AG04449 (cell line): Measurements from ENCODE around the gene FCER1G.

Experiments used
- CTCF ChIA-PET: fragments of 350-600 bp; formaldehyde crosslinking; extraction: SDS; loops from one replicate; lab custom pipeline; 2021; ENCODE audit warnings: antibody characterized with exemption; lab: Yijun Ruan, JAX
- POLR2A ChIA-PET: fragments of 400-600, 350-600 bp; formaldehyde crosslinking; extraction: SDS; loops from one replicate; lab custom pipeline; 2020; ENCODE audit warnings: antibody characterized with exemption, inconsistent platforms; lab: Yijun Ruan, JAX
- DNase-seq: peaks from one replicate; pipeline ENCODE4 v3.0.0-alpha.2; 2010; ENCODE audit warnings: low read depth, low spot score
- H3K4me3 ChIP-seq: 2 replicates; pipeline ENCODE4 v1.5.1; 2011; ENCODE audit warnings: low read depth, mild to moderate bottlenecking, control low read depth, low read length
- CTCF ChIP-seq: IDR thresholded peaks from one replicate; pipeline ENCODE4 v1.5.1; 2011; ENCODE audit warnings: mild to moderate bottlenecking, moderate library complexity, low read length, control low read depth, inconsistent platforms; ENCODE audit not compliant: insufficient read depth; ENCODE audit errors: missing control alignments

FCER1G gene

GRCh38 chr1:161215076-161215475, at the start of gene FCER1G:
TSS of gene FCER1G (plus strand) at chr1:161215295. CDS start at chr1:161215322, 27 bp downstream.
- DNase-seq, result no peak
- TF ChIP-seq CTCF, result no peak
- H3K4me3 ChIP-seq, result no peak within 1 kb of the TSS
- CTCF ChIA-PET, result interaction anchor here (1.0 to 23.5 kb wide), 3 partner anchors 12 to 167 kb away, joined by 3 to 758 read pairs (median 97); partner anchors contain the start of genes ADAMTS4, NDUFS2 and TOMM40L
- POLR2A ChIA-PET, result interaction anchor here (1.1 kb wide), 1 partner anchor 16 kb away, joined by 3 read pairs; the partner anchor contains the start of gene ADAMTS4

DNA sequence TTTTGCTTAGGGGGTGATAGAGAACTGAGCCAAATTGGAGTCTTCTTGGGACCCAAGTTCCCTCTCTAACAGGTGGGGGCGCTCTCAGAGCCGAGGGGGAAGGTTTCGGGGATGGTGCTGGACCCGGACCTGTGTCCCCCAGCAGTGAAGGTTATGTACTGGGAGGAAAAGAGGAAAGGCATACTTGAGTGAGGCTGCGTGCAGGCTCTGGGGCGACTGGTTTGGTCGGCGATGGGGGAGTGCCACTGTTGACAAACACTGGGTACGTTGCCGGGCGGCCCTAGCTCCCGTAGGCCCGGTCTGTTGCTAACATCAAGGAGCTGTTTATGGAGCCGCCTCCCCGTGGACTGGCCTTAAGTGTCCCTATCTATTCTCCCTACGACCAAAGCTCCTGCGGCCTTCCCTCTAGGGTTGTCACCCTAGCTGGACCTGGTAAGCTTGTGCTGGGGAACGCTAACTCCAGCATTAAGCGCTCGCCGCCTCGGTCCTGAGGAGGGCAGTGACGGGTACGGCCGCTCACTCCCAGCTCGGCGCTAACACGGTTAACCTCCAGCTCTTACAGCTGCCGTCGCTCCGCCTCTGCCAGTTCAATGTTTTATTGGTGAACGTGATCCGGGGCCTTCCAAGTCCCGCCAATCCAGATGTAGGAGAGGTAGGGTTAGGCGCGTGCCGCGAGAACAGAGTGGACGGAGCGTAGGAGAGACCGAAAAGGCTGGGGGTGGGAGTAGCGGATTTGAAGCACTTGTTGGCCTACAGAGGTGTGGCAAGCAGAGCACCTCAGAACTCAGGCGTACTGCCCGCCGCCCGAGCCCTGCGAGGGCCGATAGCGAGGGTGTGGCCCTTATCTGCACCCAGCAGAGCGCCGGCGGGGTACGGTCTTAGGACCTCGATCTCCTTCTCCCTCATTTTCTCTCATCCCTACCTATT, 49.1 kb upstream of the FCER1G start, which contains the start of gene PPOX:
Gene PPOX (plus strand): TSS at position 685 of the 927 bp plus-strand sequence. CDS start 422 bp downstream, outside the sequence.
- peak; percentile 91 for DNase-seq
- peak within 1 kb of the TSS; percentile 93 for H3K4me3 ChIP-seq
- POLR2A ChIA-PET, result interaction anchor here (0.8 to 2.1 kb wide), 6 partner anchors 8 to 33 kb away, joined by 3 to 10 read pairs (median 4); partner anchors contain the start of genes B4GALT3, DEDD and UFC1
- CTCF ChIA-PET, result interaction anchor here (0.7 to 3.2 kb wide), 18 partner anchors 9 to 216 kb away, joined by 3 to 24 read pairs (median 4); partner anchors contain the start of genes B4GALT3, NDUFS2, TOMM40L and UFC1
- TF ChIP-seq CTCF, result peak; percentile 52

DNA sequence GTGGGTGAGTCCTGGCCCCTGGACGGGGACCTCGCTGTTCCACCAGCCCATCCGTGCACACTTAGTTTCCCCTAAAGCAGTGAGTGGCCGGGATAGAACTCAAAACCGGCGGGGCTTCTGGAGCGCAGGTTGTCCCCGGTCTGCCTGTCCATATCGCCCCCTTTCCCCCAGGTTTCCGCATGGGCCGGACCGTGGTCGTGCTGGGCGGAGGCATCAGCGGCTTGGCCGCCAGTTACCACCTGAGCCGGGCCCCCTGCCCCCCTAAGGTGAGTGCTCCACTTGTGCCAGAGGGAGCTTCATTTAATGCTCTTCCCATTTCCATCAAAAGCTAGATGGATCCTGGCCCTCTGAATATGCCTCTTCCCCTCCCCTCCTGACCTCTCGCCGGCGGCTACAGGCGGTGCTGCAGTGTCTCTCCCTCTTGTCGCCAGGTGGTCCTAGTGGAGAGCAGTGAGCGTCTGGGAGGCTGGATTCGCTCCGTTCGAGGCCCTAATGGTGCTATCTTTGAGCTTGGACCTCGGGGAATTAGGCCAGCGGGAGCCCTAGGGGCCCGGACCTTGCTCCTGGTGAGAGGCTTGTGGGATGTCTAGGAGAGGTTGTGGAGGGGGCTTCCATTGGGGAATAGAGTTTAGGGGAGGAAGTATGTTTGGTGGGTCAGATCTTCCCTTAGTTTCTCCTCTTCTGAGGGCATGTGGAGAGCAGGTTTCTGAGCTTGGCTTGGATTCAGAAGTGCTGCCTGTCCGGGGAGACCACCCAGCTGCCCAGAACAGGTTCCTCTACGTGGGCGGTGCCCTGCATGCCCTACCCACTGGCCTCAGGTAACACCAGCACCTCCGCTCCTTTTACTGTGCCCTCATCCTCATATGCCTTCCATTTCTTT, 48.2 kb upstream of the FCER1G start:
- CTCF ChIA-PET, result interaction anchor here (0.8 to 3.2 kb wide), 13 partner anchors 9 to 215 kb away, joined by 3 to 24 read pairs (median 5); partner anchors contain the start of genes B4GALT3, NDUFS2, TOMM40L and UFC1
- DNase-seq, result no peak

GRCh38 chr1:161168906-161169305, 46.2 kb upstream of the FCER1G start:
- ChIA-PET CTCF (interaction anchor here (2.8 to 3.8 kb wide), 2 partner anchors 12 to 23 kb away, joined by 14 read pairs; no protein-coding TSS in a partner anchor), POLR2A (no interaction called here)
- no peak for DNase-seq
- no peak for TF ChIP-seq CTCF
- H3K4me3 ChIP-seq, result no peak overlapping the region

More for the DNA sequence above, 48.2 kb upstream of the FCER1G start:
- H3K4me3 ChIP-seq, result peak overlapping the region; percentile 93
- no peak for TF ChIP-seq CTCF
- POLR2A ChIA-PET, result interaction anchor here (0.6 to 2.1 kb wide), 5 partner anchors 9 to 153 kb away, joined by 3 to 10 read pairs (median 3); partner anchors contain the start of genes B4GALT3 and NDUFS2

GRCh38 chr1:161171191-161171590, 43.9 kb upstream of the FCER1G start:
- CTCF ChIA-PET, result interaction anchor here (0.7 to 3.8 kb wide), 6 partner anchors 9 to 1062 kb away, joined by 3 to 14 read pairs (median 3); no protein-coding TSS in a partner anchor
- POLR2A ChIA-PET, result interaction anchor here (1.4 kb wide), 1 partner anchor 11 kb away, joined by 4 read pairs; no protein-coding TSS in a partner anchor
- DNase-seq, result no peak
- TF ChIP-seq CTCF, result no peak
- H3K4me3 ChIP-seq, result no peak overlapping the region
